Astrocyte of the cerebellum (primary cell): ENCODE results near the gene PREX1.

Experiments
- DNase-seq: peaks from one replicate; pipeline ENCODE4 v3.0.0-alpha.2; 2011; ENCODE audit warnings: low read depth
- H3K4me3 ChIP-seq: 2 replicates; pipeline ENCODE4 v1.5.1; 2011; ENCODE audit warnings: mild to moderate bottlenecking, low read depth, low read length, moderate library complexity
- in situ Hi-C: cut with HindIII; loops from 2 replicates; pipeline ENCODE4 v1.10.0; 2017; ENCODE audit warnings: low sequenced_read_pairs
- TF ChIP-seq, protein P1 (sequence below): IDR thresholded peaks from 2 replicates; pipeline ENCODE4 v1.5.1; 2012; ENCODE audit warnings: low read length, low read depth, moderate library complexity, mild to moderate bottlenecking; ENCODE audit errors: missing control alignments

Gene PREX1

DNA sequence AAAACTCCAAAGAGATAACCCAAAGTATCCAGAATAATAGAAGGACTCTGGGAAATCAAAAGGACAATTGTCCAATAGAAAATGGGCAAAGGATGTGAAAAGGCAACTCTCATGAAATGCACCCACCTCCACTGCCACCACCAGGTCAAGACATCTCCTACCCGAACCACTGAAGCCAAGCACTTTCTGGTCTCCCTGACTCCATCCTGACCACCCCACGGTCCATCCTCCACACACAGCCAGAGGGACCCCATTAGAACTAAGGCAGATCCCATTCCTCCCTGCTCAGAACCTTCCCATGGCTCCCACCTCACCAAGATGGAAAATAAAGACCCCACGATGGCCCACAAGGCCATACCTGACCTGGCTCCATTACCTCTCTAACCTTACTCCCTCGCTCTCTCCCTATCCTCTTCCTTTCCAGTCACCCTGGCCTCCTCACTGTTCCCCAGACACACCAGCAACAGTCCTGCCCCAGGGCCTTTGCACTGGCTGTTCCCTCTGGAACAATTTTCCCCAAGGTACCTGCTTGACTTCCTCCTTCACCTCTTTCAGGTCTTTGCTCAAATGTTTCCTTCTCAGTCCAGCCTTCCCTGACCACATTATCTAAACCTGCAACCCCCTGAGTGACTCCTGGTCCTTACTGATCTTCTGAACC, 108.1 kb downstream of the PREX1 start:
- no peak for DNase-seq
- in situ Hi-C loops = no loop called here
- TF ChIP-seq, protein P1, sequence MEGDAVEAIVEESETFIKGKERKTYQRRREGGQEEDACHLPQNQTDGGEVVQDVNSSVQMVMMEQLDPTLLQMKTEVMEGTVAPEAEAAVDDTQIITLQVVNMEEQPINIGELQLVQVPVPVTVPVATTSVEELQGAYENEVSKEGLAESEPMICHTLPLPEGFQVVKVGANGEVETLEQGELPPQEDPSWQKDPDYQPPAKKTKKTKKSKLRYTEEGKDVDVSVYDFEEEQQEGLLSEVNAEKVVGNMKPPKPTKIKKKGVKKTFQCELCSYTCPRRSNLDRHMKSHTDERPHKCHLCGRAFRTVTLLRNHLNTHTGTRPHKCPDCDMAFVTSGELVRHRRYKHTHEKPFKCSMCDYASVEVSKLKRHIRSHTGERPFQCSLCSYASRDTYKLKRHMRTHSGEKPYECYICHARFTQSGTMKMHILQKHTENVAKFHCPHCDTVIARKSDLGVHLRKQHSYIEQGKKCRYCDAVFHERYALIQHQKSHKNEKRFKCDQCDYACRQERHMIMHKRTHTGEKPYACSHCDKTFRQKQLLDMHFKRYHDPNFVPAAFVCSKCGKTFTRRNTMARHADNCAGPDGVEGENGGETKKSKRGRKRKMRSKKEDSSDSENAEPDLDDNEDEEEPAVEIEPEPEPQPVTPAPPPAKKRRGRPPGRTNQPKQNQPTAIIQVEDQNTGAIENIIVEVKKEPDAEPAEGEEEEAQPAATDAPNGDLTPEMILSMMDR = no peak
- no peak overlapping the region for H3K4me3 ChIP-seq

DNA sequence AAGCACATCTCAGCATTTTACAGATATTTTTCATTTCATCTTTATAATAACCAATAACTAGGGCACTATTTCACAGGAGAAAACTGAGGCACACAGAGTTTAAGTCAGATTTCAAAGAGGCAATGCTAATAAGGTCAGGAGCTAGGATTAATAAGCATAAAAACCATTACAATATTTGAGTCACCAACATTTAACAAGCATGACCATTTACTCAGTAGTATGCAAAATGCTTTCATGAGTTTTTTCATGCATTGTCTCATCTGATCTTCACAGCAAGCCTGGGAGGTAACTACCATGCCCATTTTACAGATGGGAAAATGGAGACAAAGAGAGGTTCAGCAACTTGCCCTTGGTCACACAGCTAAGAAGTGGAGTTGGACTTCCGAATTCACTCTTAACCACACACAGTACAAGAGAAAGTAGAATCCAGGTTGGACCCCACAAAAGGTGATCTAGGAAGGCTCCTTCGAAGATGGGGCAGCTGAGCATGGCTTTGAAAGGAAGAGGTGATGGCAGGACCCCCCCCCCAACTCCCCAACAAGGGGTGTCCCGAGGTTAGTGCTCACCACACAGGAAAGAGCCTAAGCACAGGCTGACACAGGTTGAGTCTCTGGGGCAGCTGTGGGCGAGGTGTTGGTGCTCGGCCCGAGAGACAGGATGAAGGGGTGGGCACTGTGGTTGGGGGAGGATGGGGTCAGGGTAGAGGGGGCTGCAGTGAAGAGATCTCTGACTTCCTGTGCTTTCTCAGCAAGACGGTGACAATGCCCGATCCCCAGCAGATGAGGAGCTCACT, 108.8 kb downstream of the PREX1 start:
- no peak for DNase-seq
- no peak overlapping the region for H3K4me3 ChIP-seq
- in situ Hi-C loops = no loop called here
- TF ChIP-seq, protein P1 = no peak

DNA sequence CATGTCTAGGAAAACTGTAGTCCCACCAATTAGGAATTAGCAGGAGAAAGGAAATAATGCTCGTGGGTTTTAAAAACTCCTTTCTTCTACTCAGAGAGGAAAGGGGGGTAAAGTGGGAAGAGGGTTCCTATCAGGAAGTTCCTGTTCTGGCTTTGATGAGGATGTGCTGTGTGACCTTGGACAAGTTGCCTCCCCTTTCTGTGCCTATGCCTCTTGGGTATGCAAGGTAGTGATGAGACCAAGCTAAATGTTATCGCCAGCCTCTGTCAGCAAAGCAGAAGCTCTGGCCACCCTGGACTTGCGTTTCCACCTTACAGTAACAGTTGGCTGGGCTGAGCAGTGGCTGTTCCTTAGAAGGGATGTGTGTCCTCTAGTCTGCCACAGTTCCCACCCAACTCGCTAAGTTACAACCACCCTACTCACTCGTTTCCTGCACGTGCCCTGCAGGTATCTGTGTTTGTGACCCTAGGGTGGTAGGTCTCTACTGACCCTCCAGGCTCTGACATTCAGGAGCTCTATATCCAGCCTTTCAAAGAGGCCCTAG, 110.0 kb downstream of the PREX1 start:
- TF ChIP-seq, protein P1 = no peak
- H3K4me3 ChIP-seq = no peak overlapping the region
- in situ Hi-C loops = no loop called here
- DNase-seq = no peak

DNA sequence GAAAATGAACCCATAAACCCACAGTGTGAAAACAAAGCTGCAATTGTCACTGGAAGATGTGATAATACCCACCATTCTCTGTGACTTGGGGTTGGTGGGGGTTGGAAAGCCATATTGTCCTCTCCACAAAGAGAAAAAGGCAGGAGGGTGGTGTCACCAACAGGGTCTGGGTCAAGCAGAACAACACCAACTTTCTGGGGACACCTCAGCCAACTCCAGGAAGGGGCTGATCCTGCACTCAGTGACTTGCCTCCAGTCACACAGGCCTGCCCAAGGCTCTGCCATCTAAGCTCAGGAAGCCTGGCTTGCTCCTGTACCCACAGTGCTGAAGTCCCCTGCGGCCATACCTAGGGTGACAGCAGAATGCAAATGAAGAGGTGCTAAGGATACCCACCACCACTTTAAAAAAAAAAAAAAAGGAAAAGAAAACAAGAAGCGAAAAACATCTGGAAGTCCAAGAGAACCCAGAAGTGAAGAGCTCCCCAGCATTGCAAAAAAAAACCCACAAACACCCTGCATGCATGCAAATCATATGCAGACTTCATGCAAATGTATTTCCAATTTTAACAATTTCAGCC, 110.6 kb downstream of the PREX1 start:
- TF ChIP-seq, protein P1 = no peak
- no peak for DNase-seq
- in situ Hi-C loops = no loop called here
- no peak overlapping the region for H3K4me3 ChIP-seq

DNA sequence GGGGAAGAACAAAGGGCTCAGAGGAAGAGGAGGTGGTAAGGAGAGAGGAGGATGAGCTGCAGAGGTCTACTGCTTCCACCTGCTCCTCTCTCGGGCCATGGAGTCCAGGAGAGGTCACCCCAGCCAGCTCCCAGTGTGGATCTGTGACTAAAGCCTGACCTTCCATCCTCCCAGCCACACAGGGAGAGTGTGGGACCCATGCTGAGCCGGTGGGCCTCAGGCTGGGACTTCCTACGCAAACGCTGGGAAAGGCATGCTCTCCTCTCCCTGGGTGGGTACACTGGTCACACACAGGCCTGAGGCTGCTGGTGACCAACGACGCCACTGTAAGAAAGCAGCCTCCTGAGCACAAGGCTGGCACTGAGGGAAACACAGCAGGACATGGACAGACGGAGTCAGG, 111.3 kb downstream of the PREX1 start:
- in situ Hi-C loops = no loop called here
- no peak overlapping the region for H3K4me3 ChIP-seq
- TF ChIP-seq, protein P1 = no peak
- no peak for DNase-seq

DNA sequence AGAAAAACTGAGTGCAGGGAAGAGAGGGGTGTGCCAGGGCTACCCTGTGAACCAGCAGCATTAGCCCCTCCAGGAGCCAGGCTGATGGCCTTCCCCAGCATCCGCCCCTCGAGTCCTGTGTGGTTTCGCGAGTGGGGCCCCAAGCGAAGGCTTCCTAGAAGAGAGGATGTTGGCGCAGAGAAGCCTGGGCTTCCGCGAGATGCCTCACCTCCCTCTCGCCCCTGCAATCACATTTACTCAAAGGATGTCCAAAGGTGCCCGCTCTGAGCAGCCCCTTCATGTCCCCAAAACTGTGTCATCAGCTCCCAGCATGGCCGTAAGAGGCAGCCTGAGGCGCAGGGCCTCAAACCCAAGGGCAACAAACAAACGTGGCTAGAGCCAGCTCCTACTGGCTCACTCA, 111.7 kb downstream of the PREX1 start:
- DNase-seq = no peak
- TF ChIP-seq, protein P1 = no peak
- H3K4me3 ChIP-seq = no peak overlapping the region
- in situ Hi-C loops = no loop called here
